Neural crest cell (in vitro differentiated cells): ENCODE measurements around the gene SUGP2. TPM values are rescaled to one million over a fixed set of nuclear protein-coding genes. Genes with fewer than 3 reads are reported as not detected.

Source experiments
- DNase-seq: peaks from one replicate; pipeline ENCODE4 v3.0.0; 2021; ENCODE audit warnings: low read depth, mixed read lengths, low spot score
- H3K27ac Mint-ChIP-seq: one replicate; pipeline ENCODE4 v1.8.0; 2021; ENCODE audit warnings: mild to moderate bottlenecking, mixed read lengths; ENCODE audit not compliant: unreplicated experiment
- H3K27me3 Mint-ChIP-seq: 2 replicates; pipeline ENCODE4 v1.8.0; 2021; ENCODE audit warnings: low read depth, mild to moderate bottlenecking, mixed read lengths
- H3K36me3 Mint-ChIP-seq: 2 replicates; pipeline ENCODE4 v1.8.0; 2021; ENCODE audit warnings: low read depth, mild to moderate bottlenecking, mixed read lengths
- H3K4me1 Mint-ChIP-seq: 2 replicates; pipeline ENCODE4 v1.8.0; 2021; ENCODE audit warnings: mixed read lengths
- H3K4me3 Mint-ChIP-seq: one replicate; pipeline ENCODE4 v1.8.0; 2021; ENCODE audit warnings: mild to moderate bottlenecking, mixed read lengths
- H3K9me3 Mint-ChIP-seq: 2 replicates; pipeline ENCODE4 v1.8.0; 2021; ENCODE audit warnings: mixed read lengths
- CTCF ChIP-seq: fragments of 200-600 bp; sonication (generic); conservative IDR thresholded peaks from 2 replicates; pipeline ENCODE4 v1.5.0; 2021; ENCODE audit warnings: antibody characterized with exemption, mild to moderate bottlenecking
- total RNA-seq: library from RNA; stranded (reverse); gene quantifications from 2 replicates; pipeline ENCODE4 v1.2.1, GENCODE V29; 2021

The SUGP2 gene
- total RNA-seq, 1 donor from 2014 or later = 160 TPM

- Mint-ChIP-seq H3K27ac (no peak overlapping the region), H3K4me1 (no peaks in the 10 kb centered on the region), H3K9me3 (no peaks in the 10 kb centered on the region), H3K4me3 (no peak overlapping the region), H3K36me3 (no peaks in the 10 kb centered on the region), H3K27me3 (no peaks in the 10 kb centered on the region)
- DNase-seq = peak; percentile 57
- TF ChIP-seq CTCF = peak; percentile 76
These were observed 20.4 kb upstream of the SUGP2 start for GRCh38 chr19:19053508-19054314.

GRCh38 chr19:19052921-19053320, 19.6 kb upstream of the SUGP2 start:
- DNase-seq = no peak
- Mint-ChIP-seq H3K27me3 (no peaks in the 10 kb centered on the region), H3K4me3 (no peak overlapping the region), H3K4me1 (no peaks in the 10 kb centered on the region), H3K27ac (no peak overlapping the region), H3K9me3 (no peaks in the 10 kb centered on the region), H3K36me3 (no peaks in the 10 kb centered on the region)
- TF ChIP-seq CTCF = no peak

GRCh38 chr19:19051478-19052213, 18.3 kb upstream of the SUGP2 start:
- no peak overlapping the region for H3K27ac Mint-ChIP-seq
- H3K27me3 Mint-ChIP-seq = no peaks in the 10 kb centered on the region
- H3K4me1 Mint-ChIP-seq = no peaks in the 10 kb centered on the region
- H3K9me3 Mint-ChIP-seq = no peaks in the 10 kb centered on the region
- peaks cover 3% of the 10 kb centered on the region for H3K36me3 Mint-ChIP-seq
- TF ChIP-seq CTCF = no peak
- no peak overlapping the region for H3K4me3 Mint-ChIP-seq
- no peak for DNase-seq

GRCh38 chr19:19050731-19051130, 17.4 kb upstream of the SUGP2 start:
- no peak for DNase-seq
- TF ChIP-seq CTCF = no peak
- H3K27ac Mint-ChIP-seq = no peak overlapping the region
- peaks cover 3% of the 10 kb centered on the region for H3K36me3 Mint-ChIP-seq
- H3K4me3 Mint-ChIP-seq = no peak overlapping the region
- no peaks in the 10 kb centered on the region for H3K27me3 Mint-ChIP-seq
- H3K9me3 Mint-ChIP-seq = no peaks in the 10 kb centered on the region
- H3K4me1 Mint-ChIP-seq = no peaks in the 10 kb centered on the region

GRCh38 chr19:19050104-19050503, 16.8 kb upstream of the SUGP2 start:
- H3K4me1 Mint-ChIP-seq = no peaks in the 10 kb centered on the region
- H3K27me3 Mint-ChIP-seq = no peaks in the 10 kb centered on the region
- H3K4me3 Mint-ChIP-seq = no peak overlapping the region
- no peaks in the 10 kb centered on the region for H3K9me3 Mint-ChIP-seq
- peaks cover 5% of the 10 kb centered on the region for H3K36me3 Mint-ChIP-seq
- no peak for DNase-seq
- no peak for TF ChIP-seq CTCF
- H3K27ac Mint-ChIP-seq = no peak overlapping the region
